ENCODE results near the gene SCD5.

DNA sequence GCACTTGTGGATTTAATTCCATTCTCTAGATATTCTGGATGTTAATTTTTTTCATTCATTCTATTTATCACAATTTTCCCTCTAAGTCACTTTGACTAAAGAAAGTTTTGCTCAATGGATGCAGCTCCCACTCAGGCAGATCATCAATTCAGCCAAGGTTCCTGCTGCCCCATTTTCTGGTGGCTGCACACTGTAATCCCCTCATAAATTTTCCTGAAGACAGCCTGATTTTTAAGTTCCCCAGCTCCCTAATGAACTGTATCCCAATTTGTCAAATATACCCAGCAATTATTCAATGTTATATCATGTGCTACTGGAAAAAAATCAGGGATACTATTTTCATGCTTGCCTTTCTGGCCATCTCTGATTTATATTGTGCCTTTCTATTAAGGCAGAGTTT is 61.2 kb downstream of the SCD5 start:
- TF ChIP-seq, protein P1, sequence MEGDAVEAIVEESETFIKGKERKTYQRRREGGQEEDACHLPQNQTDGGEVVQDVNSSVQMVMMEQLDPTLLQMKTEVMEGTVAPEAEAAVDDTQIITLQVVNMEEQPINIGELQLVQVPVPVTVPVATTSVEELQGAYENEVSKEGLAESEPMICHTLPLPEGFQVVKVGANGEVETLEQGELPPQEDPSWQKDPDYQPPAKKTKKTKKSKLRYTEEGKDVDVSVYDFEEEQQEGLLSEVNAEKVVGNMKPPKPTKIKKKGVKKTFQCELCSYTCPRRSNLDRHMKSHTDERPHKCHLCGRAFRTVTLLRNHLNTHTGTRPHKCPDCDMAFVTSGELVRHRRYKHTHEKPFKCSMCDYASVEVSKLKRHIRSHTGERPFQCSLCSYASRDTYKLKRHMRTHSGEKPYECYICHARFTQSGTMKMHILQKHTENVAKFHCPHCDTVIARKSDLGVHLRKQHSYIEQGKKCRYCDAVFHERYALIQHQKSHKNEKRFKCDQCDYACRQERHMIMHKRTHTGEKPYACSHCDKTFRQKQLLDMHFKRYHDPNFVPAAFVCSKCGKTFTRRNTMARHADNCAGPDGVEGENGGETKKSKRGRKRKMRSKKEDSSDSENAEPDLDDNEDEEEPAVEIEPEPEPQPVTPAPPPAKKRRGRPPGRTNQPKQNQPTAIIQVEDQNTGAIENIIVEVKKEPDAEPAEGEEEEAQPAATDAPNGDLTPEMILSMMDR (IDR thresholded peaks at IDR 0.05), result no peak
- TF ChIP-seq POLR2A (IDR thresholded peaks at IDR 0.05) (no peak), POLR2AphosphoS5 (IDR thresholded peaks at IDR 0.05) (no peak)

Measured in sigmoid colon (tissue), 4 donors.